K562 (cell line): ENCODE data around the gene FYB2.

Source experiments
- ARHGAP35 ChIP-seq: fragments of 450-650 bp; IDR thresholded peaks from 2 replicates; pipeline ENCODE4 v1.6.1; 2018; ENCODE audit not compliant: partially characterized antibody
- EZH2 ChIP-seq: IDR thresholded peaks from 2 replicates; pipeline ENCODE4 v1.6.1; 2012; ENCODE audit warnings: low read depth, mild to moderate bottlenecking, inconsistent platforms, low read length, borderline replicate concordance
- HMGN3 ChIP-seq: IDR thresholded peaks from 2 replicates; pipeline ENCODE4 v1.6.1; 2011; ENCODE audit warnings: borderline replicate concordance, low read depth, mild to moderate bottlenecking, mixed read lengths, low read length; ENCODE audit not compliant: insufficient read length; ENCODE audit errors: extremely low read depth
- MTA2 ChIP-seq: fragments of 450-650 bp; IDR thresholded peaks from 2 replicates; pipeline ENCODE4 v1.6.1; 2016; ENCODE audit warnings: low read depth
- PCBP1 ChIP-seq: fragments of 200-400 bp; formaldehyde crosslinking; IDR thresholded peaks from 2 replicates; pipeline ENCODE4 v1.6.1; 2018; ENCODE audit warnings: mild to moderate bottlenecking, low read depth, low read length; ENCODE audit not compliant: poor library complexity, severe bottlenecking
- SRSF3 ChIP-seq: fragments of 200-400 bp; formaldehyde crosslinking; IDR thresholded peaks from 2 replicates; pipeline ENCODE4 v1.6.1; 2016; ENCODE audit warnings: mild to moderate bottlenecking, low read length, moderate library complexity; ENCODE audit not compliant: insufficient read depth
- TF ChIP-seq, protein P1 (sequence below): IDR thresholded peaks from 3 replicates; pipeline ENCODE4 v1.6.1; 2011; ENCODE audit warnings: borderline replicate concordance, mild to moderate bottlenecking, moderate library complexity; ENCODE audit not compliant: insufficient read length; ENCODE audit errors: extremely low read depth
- TF ChIP-seq, protein P2 (sequence below), 3 experiments: IDR thresholded peaks in 2 of 3; conservative IDR thresholded peaks in 1 of 3; 2 replicates each; pipeline ENCODE4 v1.5.1; 2011 to 2012; ENCODE audit warnings: low read length in 3 of 3, mild to moderate bottlenecking in 3 of 3, control low read depth in 2 of 3, improper control_type of control experiment in 1 of 3, inconsistent platforms in 1 of 3, low read depth in 1 of 3, mixed read lengths in 1 of 3, moderate library complexity in 1 of 3; ENCODE audit not compliant: insufficient read depth in 2 of 3
- TF ChIP-seq, protein P3 (sequence below): fragments of 250-450 bp; sonication (Bioruptor Pico); IDR thresholded peaks from 2 replicates; pipeline ENCODE4 v1.8.0; 2022; ENCODE audit warnings: moderate library complexity, mild to moderate bottlenecking, inconsistent platforms

DNA sequence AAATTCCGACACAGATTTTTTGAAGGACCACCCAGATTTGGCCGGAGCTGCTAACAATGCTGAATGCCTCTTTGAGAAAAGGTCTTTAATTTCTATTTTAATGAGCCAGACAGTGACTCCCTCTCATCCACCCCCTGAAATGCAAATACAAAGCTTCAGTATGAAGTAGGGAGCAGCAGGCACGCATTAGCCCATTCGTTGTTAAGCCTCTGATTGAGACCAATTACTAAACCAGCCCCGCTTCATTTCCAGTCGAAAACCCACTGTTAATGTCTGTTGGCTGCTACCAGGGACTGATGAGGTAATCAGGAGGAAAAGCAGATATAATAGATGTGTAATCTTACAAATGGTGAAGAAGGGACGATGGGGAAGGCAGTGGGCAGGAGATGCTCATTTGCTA is 30.5 kb upstream of the FYB2 start:
- TF ChIP-seq, protein P1, sequence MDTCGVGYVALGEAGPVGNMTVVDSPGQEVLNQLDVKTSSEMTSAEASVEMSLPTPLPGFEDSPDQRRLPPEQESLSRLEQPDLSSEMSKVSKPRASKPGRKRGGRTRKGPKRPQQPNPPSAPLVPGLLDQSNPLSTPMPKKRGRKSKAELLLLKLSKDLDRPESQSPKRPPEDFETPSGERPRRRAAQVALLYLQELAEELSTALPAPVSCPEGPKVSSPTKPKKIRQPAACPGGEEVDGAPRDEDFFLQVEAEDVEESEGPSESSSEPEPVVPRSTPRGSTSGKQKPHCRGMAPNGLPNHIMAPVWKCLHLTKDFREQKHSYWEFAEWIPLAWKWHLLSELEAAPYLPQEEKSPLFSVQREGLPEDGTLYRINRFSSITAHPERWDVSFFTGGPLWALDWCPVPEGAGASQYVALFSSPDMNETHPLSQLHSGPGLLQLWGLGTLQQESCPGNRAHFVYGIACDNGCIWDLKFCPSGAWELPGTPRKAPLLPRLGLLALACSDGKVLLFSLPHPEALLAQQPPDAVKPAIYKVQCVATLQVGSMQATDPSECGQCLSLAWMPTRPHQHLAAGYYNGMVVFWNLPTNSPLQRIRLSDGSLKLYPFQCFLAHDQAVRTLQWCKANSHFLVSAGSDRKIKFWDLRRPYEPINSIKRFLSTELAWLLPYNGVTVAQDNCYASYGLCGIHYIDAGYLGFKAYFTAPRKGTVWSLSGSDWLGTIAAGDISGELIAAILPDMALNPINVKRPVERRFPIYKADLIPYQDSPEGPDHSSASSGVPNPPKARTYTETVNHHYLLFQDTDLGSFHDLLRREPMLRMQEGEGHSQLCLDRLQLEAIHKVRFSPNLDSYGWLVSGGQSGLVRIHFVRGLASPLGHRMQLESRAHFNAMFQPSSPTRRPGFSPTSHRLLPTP: no peak
- TF ChIP-seq HMGN3 (no peak), MTA2 (no peak), SRSF3 (no peak), EZH2 (no peak), PCBP1 (no peak), ARHGAP35 (no peak)
- TF ChIP-seq, protein P2, sequence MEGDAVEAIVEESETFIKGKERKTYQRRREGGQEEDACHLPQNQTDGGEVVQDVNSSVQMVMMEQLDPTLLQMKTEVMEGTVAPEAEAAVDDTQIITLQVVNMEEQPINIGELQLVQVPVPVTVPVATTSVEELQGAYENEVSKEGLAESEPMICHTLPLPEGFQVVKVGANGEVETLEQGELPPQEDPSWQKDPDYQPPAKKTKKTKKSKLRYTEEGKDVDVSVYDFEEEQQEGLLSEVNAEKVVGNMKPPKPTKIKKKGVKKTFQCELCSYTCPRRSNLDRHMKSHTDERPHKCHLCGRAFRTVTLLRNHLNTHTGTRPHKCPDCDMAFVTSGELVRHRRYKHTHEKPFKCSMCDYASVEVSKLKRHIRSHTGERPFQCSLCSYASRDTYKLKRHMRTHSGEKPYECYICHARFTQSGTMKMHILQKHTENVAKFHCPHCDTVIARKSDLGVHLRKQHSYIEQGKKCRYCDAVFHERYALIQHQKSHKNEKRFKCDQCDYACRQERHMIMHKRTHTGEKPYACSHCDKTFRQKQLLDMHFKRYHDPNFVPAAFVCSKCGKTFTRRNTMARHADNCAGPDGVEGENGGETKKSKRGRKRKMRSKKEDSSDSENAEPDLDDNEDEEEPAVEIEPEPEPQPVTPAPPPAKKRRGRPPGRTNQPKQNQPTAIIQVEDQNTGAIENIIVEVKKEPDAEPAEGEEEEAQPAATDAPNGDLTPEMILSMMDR (IDR thresholded peaks at IDR 0.05 in 2 of 3, conservative IDR thresholded peaks at IDR 0.05 in 1 of 3; ENCODE audit: insufficient read depth in 2 of 3, low read depth in 1 of 3, low read length in 3 of 3): no peak
- TF ChIP-seq, protein P3, sequence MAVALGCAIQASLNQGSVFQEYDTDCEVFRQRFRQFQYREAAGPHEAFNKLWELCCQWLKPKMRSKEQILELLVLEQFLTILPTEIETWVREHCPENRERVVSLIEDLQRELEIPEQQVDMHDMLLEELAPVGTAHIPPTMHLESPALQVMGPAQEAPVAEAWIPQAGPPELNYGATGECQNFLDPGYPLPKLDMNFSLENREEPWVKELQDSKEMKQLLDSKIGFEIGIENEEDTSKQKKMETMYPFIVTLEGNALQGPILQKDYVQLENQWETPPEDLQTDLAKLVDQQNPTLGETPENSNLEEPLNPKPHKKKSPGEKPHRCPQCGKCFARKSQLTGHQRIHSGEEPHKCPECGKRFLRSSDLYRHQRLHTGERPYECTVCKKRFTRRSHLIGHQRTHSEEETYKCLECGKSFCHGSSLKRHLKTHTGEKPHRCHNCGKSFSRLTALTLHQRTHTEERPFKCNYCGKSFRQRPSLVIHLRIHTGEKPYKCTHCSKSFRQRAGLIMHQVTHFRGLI (CRISPR knock-in tag): no peak
